Lower leg skin (tissue), 3 donors: ENCODE data around the gene MPP3.
"Not testable (repeated sequence)": the region's sequence is repeated elsewhere in the genome, so short reads cannot be mapped to it uniquely, and the experiment has no call there.

ENCODE experiments used
- CTCF ChIP-seq, 3 donors: fragments of 450-650 bp; IDR thresholded peaks; one replicate each; pipeline ENCODE4 v1.5.1; 2016; ENCODE audit warnings: antibody characterized with exemption in 3 of 3, mild to moderate bottlenecking in 3 of 3, moderate library complexity in 2 of 3
- POLR2A ChIP-seq, 2 donors: fragments of 450-650 bp; IDR thresholded peaks; one replicate each; pipeline ENCODE4 v1.6.1; 2016 to 2017; ENCODE audit warnings: antibody characterized with exemption in 2 of 2, mild to moderate bottlenecking in 1 of 2, moderate library complexity in 1 of 2

GRCh38 chr17:43869031-43869430, 36.1 kb upstream of the MPP3 start:
- not testable (repeated sequence) for TF ChIP-seq POLR2A, CTCF (IDR thresholded peaks at IDR 0.05)
